Ishikawa (cell line): Measurements from ENCODE around the gene CHST12.
A peak's percentile ranks its signal among the peaks of the same experiment; 100 is the strongest.

Experiments
- CEBPB ChIP-seq: IDR thresholded peaks from 2 replicates; pipeline ENCODE4 v1.6.1; 2012
- CREB1 ChIP-seq: IDR thresholded peaks from 2 replicates; pipeline ENCODE4 v1.6.1; 2012; ENCODE audit warnings: low read depth
- EGR1 ChIP-seq: IDR thresholded peaks from 2 replicates; pipeline ENCODE4 v1.6.1; 2012
- EP300 ChIP-seq: IDR thresholded peaks from 2 replicates; pipeline ENCODE4 v1.6.1; 2012; ENCODE audit warnings: borderline replicate concordance
- FOXM1 ChIP-seq: IDR thresholded peaks from 2 replicates; pipeline ENCODE4 v1.6.1; 2012; ENCODE audit warnings: low read depth, borderline replicate concordance
- MAX ChIP-seq: IDR thresholded peaks from 2 replicates; pipeline ENCODE4 v1.6.1; 2012
- NFIC ChIP-seq: IDR thresholded peaks from 2 replicates; pipeline ENCODE4 v1.6.1; 2012
- RAD21 ChIP-seq: IDR thresholded peaks from 2 replicates; pipeline ENCODE4 v1.6.1; 2012; ENCODE audit warnings: low read depth
- REST ChIP-seq: IDR thresholded peaks from 2 replicates; pipeline ENCODE4 v1.6.1; 2012; ENCODE audit warnings: low read depth, mild to moderate bottlenecking
- TAF1 ChIP-seq: IDR thresholded peaks from 2 replicates; pipeline ENCODE4 v1.6.1; 2012; ENCODE audit warnings: low read depth, mild to moderate bottlenecking
- TCF12 ChIP-seq: IDR thresholded peaks from 2 replicates; pipeline ENCODE4 v1.6.1; 2012; ENCODE audit warnings: low read depth
- TEAD4 ChIP-seq: IDR thresholded peaks from 2 replicates; pipeline ENCODE4 v1.6.1; 2012
- YY1 ChIP-seq: IDR thresholded peaks from 2 replicates; pipeline ENCODE4 v1.6.1; 2012; ENCODE audit warnings: low read depth
- ZBTB7A ChIP-seq: IDR thresholded peaks from 2 replicates; pipeline ENCODE4 v1.6.1; 2012; ENCODE audit warnings: low read depth
- TF ChIP-seq, protein P1 (sequence below): IDR thresholded peaks from 2 replicates; pipeline ENCODE4 v1.6.1; 2012

Gene CHST12

GRCh38 chr7:2459674-2460073 is 56.3 kb downstream of the CHST12 start:
- TF ChIP-seq TEAD4 (no peak), MAX (no peak), ZBTB7A (no peak), CEBPB (no peak)
- TF ChIP-seq, protein P1, sequence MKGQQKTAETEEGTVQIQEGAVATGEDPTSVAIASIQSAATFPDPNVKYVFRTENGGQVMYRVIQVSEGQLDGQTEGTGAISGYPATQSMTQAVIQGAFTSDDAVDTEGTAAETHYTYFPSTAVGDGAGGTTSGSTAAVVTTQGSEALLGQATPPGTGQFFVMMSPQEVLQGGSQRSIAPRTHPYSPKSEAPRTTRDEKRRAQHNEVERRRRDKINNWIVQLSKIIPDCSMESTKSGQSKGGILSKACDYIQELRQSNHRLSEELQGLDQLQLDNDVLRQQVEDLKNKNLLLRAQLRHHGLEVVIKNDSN: no peak

DNA sequence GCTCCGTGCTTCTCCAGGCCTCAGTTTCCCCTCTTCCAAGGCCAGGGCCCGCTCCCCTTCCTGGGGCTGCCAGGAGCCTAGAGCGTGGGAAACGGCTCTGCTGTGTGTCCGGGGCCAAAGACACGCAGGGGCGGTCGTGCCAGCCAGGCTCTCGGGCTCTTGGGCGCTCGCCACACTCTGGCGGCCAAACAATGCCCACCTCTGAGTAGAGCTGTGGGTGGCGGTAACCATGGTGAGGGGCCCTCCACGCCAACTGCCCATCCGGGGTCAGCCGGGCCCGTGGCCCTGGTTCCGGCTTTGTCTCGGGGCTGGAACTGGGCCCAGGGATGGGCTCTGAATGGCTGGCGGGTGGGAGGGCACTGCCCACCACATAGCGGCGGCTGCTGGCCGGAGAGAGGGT is 56.8 kb downstream of the CHST12 start:
- TF ChIP-seq TAF1: no peak
- TF ChIP-seq TCF12: no peak
- TF ChIP-seq FOXM1: no peak
- TF ChIP-seq TEAD4: no peak
- no peak for TF ChIP-seq EGR1
- no peak for TF ChIP-seq NFIC

- no peak for TF ChIP-seq EGR1
- TF ChIP-seq EP300: no peak
- no peak for TF ChIP-seq CEBPB
- TF ChIP-seq TCF12: no peak
- TF ChIP-seq FOXM1: no peak
- no peak for TF ChIP-seq NFIC
Observed at GRCh38 chr7:2460641-2461040, 57.2 kb downstream of the CHST12 start.

GRCh38 chr7:2461268-2462026 is 58.0 kb downstream of the CHST12 start:
- TF ChIP-seq RAD21 (no peak), EGR1 (no peak), FOXM1 (no peak), ZBTB7A (0 out of 2 replicates have a peak, but pooled peaks have one; percentile 11), TCF12 (no peak), TEAD4 (no peak), REST (peak; percentile 76), CEBPB (no peak), EP300 (no peak)

GRCh38 chr7:2462731-2463130 is 59.3 kb downstream of the CHST12 start:
- TF ChIP-seq TEAD4 (no peak), FOXM1 (no peak), EP300 (no peak), EGR1 (no peak), TAF1 (no peak), CEBPB (no peak), TCF12 (no peak), MAX (no peak), ZBTB7A (no peak), REST (no peak), CREB1 (no peak), RAD21 (no peak), YY1 (no peak), NFIC (no peak)
- TF ChIP-seq, protein P1: no peak

- no peak for TF ChIP-seq EGR1
- no peak for TF ChIP-seq EP300
- TF ChIP-seq TAF1: no peak
- TF ChIP-seq MAX: no peak
- no peak for TF ChIP-seq ZBTB7A
- no peak for TF ChIP-seq RAD21
- TF ChIP-seq CREB1: no peak
- TF ChIP-seq NFIC: no peak
- no peak for TF ChIP-seq CEBPB
- TF ChIP-seq TCF12: no peak
- TF ChIP-seq TEAD4: no peak
- TF ChIP-seq YY1: no peak
- no peak for TF ChIP-seq REST
- TF ChIP-seq FOXM1: no peak
- TF ChIP-seq, protein P1: no peak
Observed at GRCh38 chr7:2465928-2466327, 62.5 kb downstream of the CHST12 start.
